ENCODE data around the gene VSTM4. TPM values are rescaled to one million over a fixed set of nuclear protein-coding genes. Genes with fewer than 3 reads are reported as not detected.

The VSTM4 gene
- total and polyA plus RNA-seq, 4 donors, result 2.9 to 49.4 (median 7.2) TPM

- no peaks in the 10 kb centered on the region for H3K9me3 ChIP-seq (ENCODE audit: control insufficient read depth in 4 of 4, insufficient read depth in 3 of 4, low read length in 3 of 4)
- H3K27me3 ChIP-seq (ENCODE audit: control insufficient read depth in 3 of 3, insufficient read depth in 3 of 3, low read length in 2 of 3), result no peaks in the 10 kb centered on the region
- H3K27ac ChIP-seq (ENCODE audit: low read depth in 1 of 2, low read length in 1 of 2), result no peak overlapping the region
- ATAC-seq (ENCODE audit: insufficient read depth, low FRiP score) (no peak), DNase-seq (no peak)
- no peak for TF ChIP-seq CTCF (IDR thresholded peaks at IDR 0.05; ENCODE audit: control extremely low read depth, extremely low read depth)
- 93 to 94% methylated on average over 8 of the region's 8 CpGs for WGBS, 2 donors
- no peak overlapping the region for H3K9ac ChIP-seq (ENCODE audit: insufficient read depth in 1 of 2, low read length in 2 of 2)
- peaks cover 0 to 6% (median 1%) of the 10 kb centered on the region in 4 donors for H3K36me3 ChIP-seq (ENCODE audit: control insufficient read depth in 4 of 4, insufficient read depth in 4 of 4, low read length in 4 of 4)
- H3K4me1 ChIP-seq (ENCODE audit: control insufficient read depth in 5 of 5, insufficient read depth in 5 of 5, low read length in 5 of 5), result peaks cover 0 to 7% (median 0%) of the 10 kb centered on the region in 5 donors
- H3K4me3 ChIP-seq, result no peak overlapping the region
These were observed 18.4 kb downstream of the VSTM4 start for GRCh38 chr10:49096890-49097445.

- no peak for ATAC-seq (ENCODE audit: insufficient read depth, low FRiP score)
- Histone ChIP-seq H3K9me3 (ENCODE audit: control insufficient read depth in 4 of 4, insufficient read depth in 3 of 4, low read length in 3 of 4) (no peaks in the 10 kb centered on the region), H3K27ac (ENCODE audit: low read depth in 1 of 2, low read length in 1 of 2) (peak overlapping the region in 1 of 2 donors; percentile 10), H3K4me1 (ENCODE audit: control insufficient read depth in 5 of 5, insufficient read depth in 5 of 5, low read length in 5 of 5) (peaks cover 4 to 13% (median 7%) of the 10 kb centered on the region in 5 donors), H3K4me3 (no peak overlapping the region), H3K9ac (ENCODE audit: insufficient read depth in 1 of 2, low read length in 2 of 2) (no peak overlapping the region), H3K36me3 (ENCODE audit: control insufficient read depth in 4 of 4, insufficient read depth in 4 of 4, low read length in 4 of 4) (peaks cover 0 to 6% (median 1%) of the 10 kb centered on the region in 4 donors), H3K27me3 (ENCODE audit: control insufficient read depth in 3 of 3, insufficient read depth in 3 of 3, low read length in 2 of 3) (no peaks in the 10 kb centered on the region)
- 80 to 88% methylated on average over 4 of the region's 4 CpGs for WGBS, 2 donors
- DNase-seq, result peak in 1 of 3 donors; percentile 32
- no peak for TF ChIP-seq CTCF (IDR thresholded peaks at IDR 0.05; ENCODE audit: control extremely low read depth, extremely low read depth)
These were observed 20.7 kb downstream of the VSTM4 start for GRCh38 chr10:49094646-49095045.

- no peak for ATAC-seq (ENCODE audit: insufficient read depth, low FRiP score)
- H3K27me3 ChIP-seq (ENCODE audit: control insufficient read depth in 3 of 3, insufficient read depth in 3 of 3, low read length in 2 of 3), result no peaks in the 10 kb centered on the region
- DNase-seq, result no peak
- no peaks in the 10 kb centered on the region for H3K9me3 ChIP-seq (ENCODE audit: control insufficient read depth in 4 of 4, insufficient read depth in 3 of 4, low read length in 3 of 4)
- H3K4me1 ChIP-seq (ENCODE audit: control insufficient read depth in 5 of 5, insufficient read depth in 5 of 5, low read length in 5 of 5), result peaks cover 4 to 17% (median 7%) of the 10 kb centered on the region in 5 donors
- H3K4me3 ChIP-seq, result no peak overlapping the region
- H3K27ac ChIP-seq (ENCODE audit: low read depth in 1 of 2, low read length in 1 of 2), result no peak overlapping the region
- 94 to 95% methylated on average over 10 of the region's 10 CpGs for WGBS, 2 donors
- TF ChIP-seq CTCF (IDR thresholded peaks at IDR 0.05; ENCODE audit: control extremely low read depth, extremely low read depth), result no peak
- no peak overlapping the region for H3K9ac ChIP-seq (ENCODE audit: insufficient read depth in 1 of 2, low read length in 2 of 2)
- peaks cover 0 to 5% (median 1%) of the 10 kb centered on the region in 4 donors for H3K36me3 ChIP-seq (ENCODE audit: control insufficient read depth in 4 of 4, insufficient read depth in 4 of 4, low read length in 4 of 4)
These were observed 21.4 kb downstream of the VSTM4 start for GRCh38 chr10:49093922-49094321.

- no peak for TF ChIP-seq CTCF (IDR thresholded peaks at IDR 0.05; ENCODE audit: control extremely low read depth, extremely low read depth)
- DNase-seq (no peak), ATAC-seq (ENCODE audit: insufficient read depth, low FRiP score) (no peak)
- H3K9ac ChIP-seq (ENCODE audit: insufficient read depth in 1 of 2, low read length in 2 of 2), result no peak overlapping the region
- peaks cover 4 to 18% (median 7%) of the 10 kb centered on the region in 5 donors for H3K4me1 ChIP-seq (ENCODE audit: control insufficient read depth in 5 of 5, insufficient read depth in 5 of 5, low read length in 5 of 5)
- H3K9me3 ChIP-seq (ENCODE audit: control insufficient read depth in 4 of 4, insufficient read depth in 3 of 4, low read length in 3 of 4), result no peaks in the 10 kb centered on the region
- H3K36me3 ChIP-seq (ENCODE audit: control insufficient read depth in 4 of 4, insufficient read depth in 4 of 4, low read length in 4 of 4), result peaks cover 0 to 9% (median 0%) of the 10 kb centered on the region in 4 donors
- H3K27ac ChIP-seq (ENCODE audit: low read depth in 1 of 2, low read length in 1 of 2), result no peak overlapping the region
- H3K4me3 ChIP-seq, result no peak overlapping the region
- H3K27me3 ChIP-seq (ENCODE audit: control insufficient read depth in 3 of 3, insufficient read depth in 3 of 3, low read length in 2 of 3), result no peaks in the 10 kb centered on the region
- 89 to 91% methylated on average over 11 of the region's 11 CpGs for WGBS, 2 donors
These were observed 22.8 kb downstream of the VSTM4 start for GRCh38 chr10:49092477-49092876.
